CD14-positive monocyte (primary cell): ENCODE measurements around the gene GOLPH3L. TPM values are rescaled to one million over a fixed set of nuclear protein-coding genes. Genes with fewer than 3 reads are reported as not detected.
A peak's percentile ranks its signal among the peaks of the same experiment; 100 is the strongest.
"Not testable (repeated sequence)": the region's sequence is repeated elsewhere in the genome, so short reads cannot be mapped to it uniquely, and the experiment has no call there.

Source experiments
- DNase-seq, 3 donors: peaks; one replicate each; pipeline ENCODE4 v3.0.0-alpha.2; 2011 to 2022
- H2AFZ ChIP-seq: 2 replicates; pipeline ENCODE4 v1.6.0; 2012; ENCODE audit warnings: mild to moderate bottlenecking, low read depth, low read length, inconsistent platforms; ENCODE audit not compliant: insufficient read depth, poor library complexity, severe bottlenecking
- H3K27ac ChIP-seq, 2 donors: 1 replicate in 1 of 2; 2 replicates in 1 of 2; pipeline ENCODE4 v1.5.1; 2012 to 2013; ENCODE audit warnings: low read length in 2 of 2, control low read depth in 1 of 2, inconsistent platforms in 1 of 2, low read depth in 1 of 2, mild to moderate bottlenecking in 1 of 2
- H3K27me3 ChIP-seq, 2 donors: one replicate each; pipeline versions ENCODE4 v1.6.0 to v1.6.1; 2011 to 2013; ENCODE audit warnings: low read length in 2 of 2; ENCODE audit not compliant: control insufficient read depth in 2 of 2, insufficient read depth in 2 of 2
- H3K36me3 ChIP-seq, 2 donors: replicated peaks in 1 of 2; 1 replicate in 1 of 2; 2 replicates in 1 of 2; pipeline versions ENCODE4 v1.5.1 to v1.6.1; 2012 to 2013; ENCODE audit warnings: low read length in 2 of 2, control low read depth in 1 of 2, inconsistent platforms in 1 of 2, mild to moderate bottlenecking in 1 of 2; ENCODE audit not compliant: insufficient read depth in 2 of 2, control insufficient read depth in 1 of 2
- H3K4me1 ChIP-seq, 2 donors: 1 replicate in 1 of 2; 2 replicates in 1 of 2; pipeline versions ENCODE4 v1.5.1 to v1.6.1; 2012 to 2013; ENCODE audit warnings: low read length in 2 of 2, control low read depth in 1 of 2, inconsistent platforms in 1 of 2, mild to moderate bottlenecking in 1 of 2, moderate library complexity in 1 of 2; ENCODE audit not compliant: insufficient read depth in 2 of 2, control insufficient read depth in 1 of 2
- H3K4me2 ChIP-seq: replicated peaks from 2 replicates; pipeline ENCODE3; 2012; ENCODE audit warnings: low read length, moderate library complexity, mild to moderate bottlenecking; ENCODE audit not compliant: poor library complexity, severe bottlenecking; ENCODE audit errors: extremely low read depth
- H3K4me3 ChIP-seq, 3 experiments: fragments of 200-600 bp in 1 of 3; sonication (generic) in 1 of 3; replicated peaks in 1 of 3; 1 replicate in 2 of 3; 2 replicates in 1 of 3; pipeline ENCODE4 v1.5.1; 2011 to 2013; ENCODE audit warnings: low read length in 3 of 3, mild to moderate bottlenecking in 3 of 3, control low read depth in 2 of 3, low read depth in 2 of 3, inconsistent platforms in 1 of 3, moderate library complexity in 1 of 3
- H3K79me2 ChIP-seq: 2 replicates; pipeline ENCODE4 v1.6.0; 2012; ENCODE audit warnings: mild to moderate bottlenecking, control low read depth, inconsistent platforms, low read length, moderate library complexity; ENCODE audit not compliant: insufficient read depth
- H3K9ac ChIP-seq: 2 replicates; pipeline ENCODE4 v1.6.0; 2017; ENCODE audit warnings: low read length, mild to moderate bottlenecking; ENCODE audit not compliant: insufficient read depth, poor library complexity, severe bottlenecking
- H3K9me3 ChIP-seq, 2 donors: replicated peaks in 1 of 2; 1 replicate in 1 of 2; 2 replicates in 1 of 2; pipeline versions ENCODE4 v1.5.1 to v1.6.1; 2012 to 2013; ENCODE audit warnings: low read length in 2 of 2, control low read depth in 1 of 2; ENCODE audit not compliant: control insufficient read depth in 1 of 2, insufficient read depth in 1 of 2
- H4K20me1 ChIP-seq: 2 replicates; pipeline ENCODE4 v1.6.0; 2012; ENCODE audit warnings: mild to moderate bottlenecking, low read length, control low read depth, moderate library complexity; ENCODE audit not compliant: insufficient read depth
- H3K27ac Mint-ChIP-seq, 7 donors: one replicate each; pipeline ENCODE4 v1.8.0; 2020; ENCODE audit warnings: mild to moderate bottlenecking in 7 of 7, mixed read lengths in 7 of 7, moderate library complexity in 6 of 7, inconsistent platforms in 2 of 7
- H3K27me3 Mint-ChIP-seq, 3 donors: one replicate each; pipeline ENCODE4 v1.8.0; 2021 to 2022; ENCODE audit warnings: low read depth in 3 of 3, mild to moderate bottlenecking in 3 of 3, mixed read lengths in 3 of 3, moderate library complexity in 3 of 3, inconsistent platforms in 1 of 3
- H3K36me3 Mint-ChIP-seq, 2 donors: one replicate each; pipeline ENCODE4 v1.8.0; 2020; ENCODE audit warnings: mixed read lengths in 2 of 2, inconsistent platforms in 1 of 2, mild to moderate bottlenecking in 1 of 2
- H3K4me1 Mint-ChIP-seq: one replicate; pipeline ENCODE4 v1.8.0; 2020; ENCODE audit warnings: mild to moderate bottlenecking, mixed read lengths
- H3K4me3 Mint-ChIP-seq, 2 donors: one replicate each; pipeline ENCODE4 v1.8.0; 2020; ENCODE audit warnings: mild to moderate bottlenecking in 2 of 2, mixed read lengths in 2 of 2, moderate library complexity in 1 of 2
- H3K9me3 Mint-ChIP-seq, 7 donors: one replicate each; pipeline ENCODE4 v1.8.0; 2020 to 2022; ENCODE audit warnings: mixed read lengths in 7 of 7, mild to moderate bottlenecking in 6 of 7, moderate library complexity in 6 of 7, inconsistent platforms in 2 of 7
- CTCF ChIP-seq: fragments of 200-600 bp; IDR thresholded peaks from one replicate; pipeline ENCODE4 v1.8.0; 2022; ENCODE audit warnings: antibody characterized with exemption, mild to moderate bottlenecking
- WGBS: methylation state at CpG from one replicate; pipeline ENCODE4 v1.1.5; 2013; ENCODE audit warnings: missing lambda C conversion rate; ENCODE audit not compliant: insufficient coverage; 5-methylcytosine and 5-hydroxymethylcytosine counted together
- intact Hi-C, 2 donors: fragments of 100-400 bp; cut with micrococcal nuclease; formaldehyde crosslinking; loops; one replicate each; pipeline versions ENCODE4 v1.15.0 to v1.15.1; 2023
- polyA plus RNA-seq, 3 donors: library from polyadenylated mRNA; depleted of rRNA in 1 of 3; unstranded in 2 of 3; stranded (reverse) in 1 of 3; fragments of 300-500 nt in 2 of 3; fragments of >200 nt in 1 of 3; fragmentation: Illumina TruSeq in 2 of 3; gene quantifications; 1 replicate in 2 of 3; 2 replicates in 1 of 3; pipeline ENCODE4 v1.2.3, GENCODE V29; 2012 to 2021

GOLPH3L gene
- polyA plus RNA-seq, 3 donors = 1.5 to 9.7 (median 4.7) TPM

GRCh38 chr1:150604226-150604588 is 92.7 kb downstream of the GOLPH3L start:
- Mint-ChIP-seq H3K4me1 (peaks cover 27% of the 10 kb centered on the region), H3K9me3 (no peaks in the 10 kb centered on the region), H3K27me3 (peaks cover 0 to 2% (median 0%) of the 10 kb centered on the region in 3 donors), H3K36me3 (peaks cover 15% of the 10 kb centered on the region in 2 donors), H3K27ac (peak overlapping the region; percentile 92 to 98 (median 94)), H3K4me3 (no peak overlapping the region)
- Histone ChIP-seq H2AFZ (no peak overlapping the region), H3K27ac (peak overlapping the region; percentile 59 to 86), H3K9me3 (no peaks in the 10 kb centered on the region), H3K36me3 (no peaks in the 10 kb centered on the region), H4K20me1 (no peaks in the 10 kb centered on the region), H3K4me1 (peaks cover 20 to 29% of the 10 kb centered on the region in 2 donors), H3K79me2 (peaks cover 2% of the 10 kb centered on the region), H3K27me3 (no peaks in the 10 kb centered on the region), H3K9ac (peak overlapping the region; percentile 30), H3K4me3 (no peak overlapping the region), H3K4me2 (peak overlapping the region; percentile 29)
- TF ChIP-seq CTCF = no peak
- WGBS = no CpG with 5 or more reads among the region's 2 CpGs
- no peak for DNase-seq
- intact Hi-C loops = no loop called here

GRCh38 chr1:150603711-150604110 is 93.2 kb downstream of the GOLPH3L start:
- peak overlapping the region in 6 of 7 donors; percentile 29 to 96 (median 89) for H3K27ac Mint-ChIP-seq
- H3K9me3 Mint-ChIP-seq = no peaks in the 10 kb centered on the region
- H3K4me3 Mint-ChIP-seq = no peak overlapping the region
- Histone ChIP-seq H3K36me3 (no peaks in the 10 kb centered on the region), H3K9ac (no peak overlapping the region), H3K27me3 (no peaks in the 10 kb centered on the region), H3K79me2 (no peaks in the 10 kb centered on the region), H3K4me2 (no peak overlapping the region), H3K4me1 (peaks cover 20 to 26% of the 10 kb centered on the region in 2 donors), H4K20me1 (no peaks in the 10 kb centered on the region), H3K27ac (peak overlapping the region in 1 of 2 donors; percentile 86), H3K4me3 (no peak overlapping the region), H3K9me3 (no peaks in the 10 kb centered on the region), H2AFZ (no peak overlapping the region)
- no peak for DNase-seq
- intact Hi-C loops = no loop called here
- peaks cover 27% of the 10 kb centered on the region for H3K4me1 Mint-ChIP-seq
- peaks cover 0 to 2% (median 0%) of the 10 kb centered on the region in 3 donors for H3K27me3 Mint-ChIP-seq
- no peak for TF ChIP-seq CTCF
- WGBS = no CpG with 5 or more reads among the region's 3 CpGs
- peaks cover 15% of the 10 kb centered on the region in 2 donors for H3K36me3 Mint-ChIP-seq

GRCh38 chr1:150602372-150602771 is 94.6 kb downstream of the GOLPH3L start:
- H3K4me3 ChIP-seq, DNase-seq, H3K79me2 ChIP-seq, H3K27ac ChIP-seq, H3K27me3 ChIP-seq, intact Hi-C loops, H4K20me1 ChIP-seq, H3K9me3 ChIP-seq, H3K4me3 Mint-ChIP-seq, H2AFZ ChIP-seq, H3K9me3 Mint-ChIP-seq, H3K36me3 ChIP-seq, H3K27me3 Mint-ChIP-seq, H3K4me2 ChIP-seq, H3K9ac ChIP-seq: not testable (repeated sequence)
- Mint-ChIP-seq H3K27ac (peak overlapping the region in 1 of 7 donors; percentile 65), H3K4me1 (peaks cover 24% of the 10 kb centered on the region), H3K36me3 (peaks cover 15% of the 10 kb centered on the region in 2 donors)
- 100% methylated on average over 2 of the region's 12 CpGs for WGBS
- H3K4me1 ChIP-seq = peaks cover 20 to 22% of the 10 kb centered on the region in 2 donors
